Heart right ventricle (tissue), 16 donors: ENCODE data around the gene ERBIN. TPM values are rescaled to one million over a fixed set of nuclear protein-coding genes. Genes with fewer than 3 reads are reported as not detected.
"Not testable (repeated sequence)": the region's sequence is repeated elsewhere in the genome, so short reads cannot be mapped to it uniquely, and the experiment has no call there.

ENCODE experiments used
- ATAC-seq, 8 donors: fragments of 200-7000 bp; cut with Tn5 transposase; one replicate each; pipeline ENCODE4 v1.9.1; 2020; ENCODE audit warnings: mild to moderate bottlenecking in 8 of 8, moderate library complexity in 8 of 8, moderate number of reproducible peaks in 1 of 8
- DNase-seq, 2 donors: peaks; one replicate each; pipeline ENCODE4 v3.0.0-alpha.2; 2020
- H3K27ac ChIP-seq, 10 donors: fragments of 200-600 bp; sonication (generic) in 2 of 10; one replicate each; pipeline versions ENCODE4 v1.5.0 to v1.8.0; 2020 to 2022; ENCODE audit warnings: mild to moderate bottlenecking in 3 of 10
- H3K27me3 ChIP-seq, 7 donors: fragments of 200-600 bp; one replicate each; pipeline ENCODE4 v1.8.0; 2021 to 2022; ENCODE audit warnings: mild to moderate bottlenecking in 2 of 7
- H3K36me3 ChIP-seq, 9 donors: fragments of 200-600 bp; sonication (generic) in 1 of 9; one replicate each; pipeline versions ENCODE4 v1.5.0 to v1.8.0; 2020 to 2022; ENCODE audit warnings: mild to moderate bottlenecking in 2 of 9
- H3K4me1 ChIP-seq, 9 donors: fragments of 200-600 bp; sonication (generic) in 1 of 9; one replicate each; pipeline versions ENCODE4 v1.5.0 to v1.8.0; 2020 to 2022; ENCODE audit warnings: mild to moderate bottlenecking in 4 of 9
- H3K4me3 ChIP-seq, 10 donors: fragments of 200-600 bp; sonication (generic) in 2 of 10; one replicate each; pipeline versions ENCODE4 v1.5.0 to v1.8.0; 2020 to 2022; ENCODE audit warnings: mild to moderate bottlenecking in 7 of 10, moderate library complexity in 2 of 10
- H3K9me3 ChIP-seq, 11 donors: fragments of 200-600 bp in 10 of 11; sonication (generic) in 2 of 11; one replicate each; pipeline versions ENCODE4 v1.5.0 to v1.8.0; 2013 to 2022; ENCODE audit warnings: mild to moderate bottlenecking in 2 of 11, control low read depth in 1 of 11, moderate library complexity in 1 of 11
- CTCF ChIP-seq, 9 donors: fragments of 200-600 bp; sonication (generic) in 2 of 9; IDR thresholded peaks; one replicate each; pipeline versions ENCODE4 v1.5.0 to v1.8.0; 2021 to 2022; ENCODE audit warnings: antibody characterized with exemption in 9 of 9, mild to moderate bottlenecking in 5 of 9, moderate library complexity in 1 of 9
- WGBS, 2 donors: extraction: QIAGEN DNeasy Blood & Tissue Kit; methylation state at CpG; one replicate each; pipeline ENCODE4 v1.1.7; 2013; ENCODE audit warnings: inconsistent platforms in 1 of 2; 5-methylcytosine and 5-hydroxymethylcytosine counted together
- intact Hi-C, 10 donors: fragments of 100-400 bp; cut with DNase I; formaldehyde crosslinking; loops; one replicate each; pipeline versions ENCODE4 v1.11.1 to v1.14.2; 2022
- polyA plus RNA-seq, 2 donors: library from polyadenylated mRNA; stranded (reverse); fragments of 200-250 nt; gene quantifications; one replicate each; pipeline ENCODE4 v1.2.3, GENCODE V29; 2013
- total RNA-seq, 10 donors: library from RNA; stranded (reverse); fragmentation: NEBNext Ultra II Directional in 3 of 10; extraction: Animal tissue kit (Norgen Biotek cat#: 25700) in 3 of 10; gene quantifications; one replicate each; pipeline versions ENCODE4 v1.2.1 to v1.2.4, GENCODE V29; 2021 to 2023
- donor health status: Arrhythmogenic right ventricular cardiomyopathy.
- donor health status: ischemic (EF 13 %, LVEDD 7.1; RV severe dilation, severe dysfunction).
- donor health status: healthy with polysubstance abuse.
- donor health status: DM: no; HTN: yes; CAD: no.
- donor health status: DM: no; HTN: no; CAD: no.
- donor health status: ischemic (EF 25% LVEDD 6.9; RV normal size, moderate dysfunction).
- donor health status: ischemic (EF 25% LVEDD 5.7; RV mildly dilated, moderate dysfunction).
- donor health status: healthy.
- donor health status: DM: yes; HTN: yes; CAD: no.
- donor health status: Ischemic cardiomyopathy.
- donor health status: ischemic (EF 35%, LVEDD 5.7; RV mildly dilated, moderate dysfunction).
- donor health status: nonischemic (EF 11% LVEDD 7.7; RV severe dilation, severe dysfunction).
- donor health status: DM: yes; HTN: yes; CAD: no.
- donor health status: PGD.
- donor health status: ischemic (EF 29% LVEDD 5.4; RV normal size, mild dysfunction).
- donor health status: nonischemic (EF 23%, LVEDD 6.1; RV moderate dilation, normal function).

ERBIN gene
- total and polyA plus RNA-seq, 12 donors = 7.4 to 63.3 (median 42.5) TPM

DNA sequence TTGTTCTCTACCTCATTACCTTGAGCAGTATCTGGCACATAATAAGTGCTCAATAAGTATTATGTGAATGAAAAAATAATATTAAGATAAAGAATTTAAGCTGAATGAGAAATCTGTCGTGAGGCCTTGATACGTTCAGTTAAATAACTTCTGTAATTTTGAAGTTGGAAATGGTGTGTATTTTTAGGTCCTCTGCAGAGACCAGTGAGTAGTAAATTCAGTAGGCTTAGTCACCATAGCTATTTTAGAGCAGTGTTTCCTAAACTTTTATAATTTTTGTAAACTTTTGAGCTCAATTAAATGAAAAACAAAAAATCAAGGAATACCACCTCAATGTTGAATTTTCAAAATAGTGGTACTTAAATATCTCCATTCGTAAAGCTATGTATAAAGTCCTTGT is 25.0 kb downstream of the ERBIN start:
- Histone ChIP-seq H3K27ac (no peak overlapping the region), H3K27me3 (no peaks in the 10 kb centered on the region), H3K4me3 (no peak overlapping the region), H3K9me3 (no peaks in the 10 kb centered on the region), H3K4me1 (peaks cover 0 to 54% (median 31%) of the 10 kb centered on the region in 9 donors), H3K36me3 (peaks cover 0 to 4% (median 0%) of the 10 kb centered on the region in 9 donors)
- DNase-seq = no peak
- intact Hi-C loops = no loop called here
- no peak for TF ChIP-seq CTCF (IDR thresholded peaks at IDR 0.05)
- no peak for ATAC-seq
- 79 to 81% methylated on average over 3 of the region's 3 CpGs for WGBS, 2 donors

DNA sequence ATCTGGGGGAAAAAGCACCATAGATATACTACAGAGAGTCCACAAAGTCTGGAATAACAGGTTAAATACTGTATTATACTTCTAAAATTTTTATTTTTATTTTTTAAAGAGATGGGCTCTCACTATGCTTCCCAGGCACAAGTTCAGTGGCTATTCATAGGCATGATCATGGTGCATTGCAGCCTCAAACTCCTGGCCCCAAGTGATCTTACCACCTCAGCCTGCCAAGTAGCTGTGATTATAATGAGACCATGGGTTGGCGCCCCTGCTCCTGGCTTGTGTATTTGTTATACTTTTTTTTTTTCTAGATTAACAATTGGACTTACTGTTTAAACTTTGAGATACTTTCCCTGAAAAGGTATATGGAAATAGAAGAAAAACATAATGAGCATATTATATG is 25.9 kb downstream of the ERBIN start:
- 60 to 65% methylated on average over 1 of the region's 1 CpG for WGBS, 2 donors
- H3K4me1 ChIP-seq = peaks cover 0 to 54% (median 31%) of the 10 kb centered on the region in 9 donors

DNA sequence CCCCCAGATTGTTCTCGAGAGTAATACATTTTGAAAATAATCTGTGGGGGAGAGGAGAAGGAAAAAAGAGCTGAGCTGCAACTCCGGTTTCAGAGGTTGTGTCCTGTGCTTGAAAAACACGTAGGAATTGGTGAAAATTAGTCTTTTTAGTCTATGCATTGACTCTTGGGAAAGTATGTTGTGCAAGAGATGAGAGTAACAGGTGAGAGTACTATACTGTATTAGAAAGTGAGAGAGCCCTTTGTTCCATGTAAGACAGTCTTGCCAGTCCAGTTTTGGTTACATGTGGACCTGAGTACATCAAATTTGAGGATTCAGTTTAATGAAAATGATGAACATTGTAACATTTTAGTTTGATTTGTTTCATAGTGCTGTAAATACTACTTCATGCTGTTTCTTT is 27.8 kb downstream of the ERBIN start:
- 88 to 93% methylated on average over 3 of the region's 3 CpGs for WGBS, 2 donors
- no peak for ATAC-seq

More for the DNA sequence above, 25.9 kb downstream of the ERBIN start:
- H3K27me3 ChIP-seq = no peaks in the 10 kb centered on the region
- H3K36me3 ChIP-seq = peaks cover 0 to 3% (median 0%) of the 10 kb centered on the region in 9 donors
- peak in 1 of 2 donors; percentile 35 for DNase-seq
- no peak overlapping the region for H3K4me3 ChIP-seq
- ATAC-seq = peak in 7 of 8 donors; percentile 81 to 93 (median 85)
- intact Hi-C loops = no loop called here
- H3K27ac ChIP-seq = peak overlapping the region in 1 of 10 donors; percentile 46
- TF ChIP-seq CTCF (IDR thresholded peaks at IDR 0.05) = no peak
- no peaks in the 10 kb centered on the region for H3K9me3 ChIP-seq

DNA sequence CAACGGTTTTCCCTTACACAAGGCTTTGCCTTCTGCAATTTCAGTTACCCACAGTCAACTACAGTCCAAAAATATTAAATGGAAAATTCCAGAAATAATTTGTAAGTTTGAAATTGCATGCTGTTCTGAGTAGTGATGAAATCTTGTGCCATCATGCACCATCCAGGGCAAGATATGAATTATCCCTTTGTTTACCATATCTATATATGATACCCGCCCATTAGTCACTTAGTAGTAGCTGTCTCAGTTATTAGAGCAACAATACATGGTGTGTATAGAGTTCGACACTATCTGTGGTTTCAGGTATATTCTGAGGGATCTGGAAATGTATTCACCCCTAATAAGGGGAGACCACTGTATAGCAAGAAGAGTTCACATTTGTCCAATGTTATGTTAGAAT is 29.4 kb downstream of the ERBIN start:
- intact Hi-C loops = no loop called here
- H3K27ac ChIP-seq = no peak overlapping the region
- no peak for DNase-seq
- no peak overlapping the region for H3K4me3 ChIP-seq
- no peak for ATAC-seq
- H3K9me3 ChIP-seq = no peaks in the 10 kb centered on the region
- WGBS, 2 donors = 90 to 91% methylated on average over 3 of the region's 3 CpGs
- TF ChIP-seq CTCF (IDR thresholded peaks at IDR 0.05) = no peak
- H3K36me3 ChIP-seq = no peaks in the 10 kb centered on the region
- no peaks in the 10 kb centered on the region for H3K27me3 ChIP-seq
- H3K4me1 ChIP-seq = peaks cover 0 to 60% (median 36%) of the 10 kb centered on the region in 9 donors

More for the DNA sequence above, 27.8 kb downstream of the ERBIN start:
- no peaks in the 10 kb centered on the region for H3K27me3 ChIP-seq
- H3K27ac ChIP-seq = no peak overlapping the region
- no peak for TF ChIP-seq CTCF (IDR thresholded peaks at IDR 0.05)
- peaks cover 0 to 54% (median 31%) of the 10 kb centered on the region in 9 donors for H3K4me1 ChIP-seq
- no peak overlapping the region for H3K4me3 ChIP-seq
- H3K9me3 ChIP-seq = no peaks in the 10 kb centered on the region
- intact Hi-C loops = no loop called here
- no peaks in the 10 kb centered on the region for H3K36me3 ChIP-seq
- no peak for DNase-seq

DNA sequence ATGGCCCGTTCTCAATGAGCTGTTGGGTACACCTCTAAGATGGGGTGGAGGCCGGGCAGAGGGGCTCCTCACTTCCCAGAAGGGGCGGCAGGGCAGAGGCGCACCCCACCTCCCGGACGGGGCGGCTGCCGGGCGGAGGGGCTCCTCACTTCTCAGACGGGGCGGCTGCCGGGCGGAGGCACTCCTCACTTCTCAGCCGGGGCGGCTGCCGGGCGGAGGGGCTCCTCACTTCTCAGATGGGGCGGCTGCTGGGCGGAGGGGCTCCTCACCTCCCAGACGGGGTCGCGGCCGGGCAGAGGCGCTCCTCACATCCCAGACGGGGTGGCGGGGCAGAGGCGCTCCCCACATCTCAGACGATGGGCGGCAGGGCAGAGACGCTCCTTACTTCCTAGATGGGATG is 31.3 kb downstream of the ERBIN start:
- DNase-seq, H3K9me3 ChIP-seq, H3K27me3 ChIP-seq, H3K36me3 ChIP-seq, H3K4me3 ChIP-seq, ATAC-seq, H3K27ac ChIP-seq, intact Hi-C loops: not testable (repeated sequence)
- H3K4me1 ChIP-seq = peaks cover 0 to 60% (median 38%) of the 10 kb centered on the region in 9 donors
- WGBS, 2 donors = 98% methylated on average over 25 to 30 of the region's 30 CpGs
